H9 (cell line): ENCODE results near the gene DHCR7. TPM values are rescaled to one million over a fixed set of nuclear protein-coding genes. Genes with fewer than 3 reads are reported as not detected.

Source experiments
- DNase-seq: peaks from one replicate; pipeline ENCODE4 v3.0.0-alpha.2; 2017
- H2AFZ ChIP-seq: one replicate; pipeline ENCODE4 v1.6.1; 2013; ENCODE audit warnings: mild to moderate bottlenecking, low read length, control low read depth, moderate library complexity
- H2AK5ac ChIP-seq: 2 replicates; pipeline ENCODE4 v1.6.1; 2013; ENCODE audit warnings: low read length, control low read depth, mixed read lengths; ENCODE audit not compliant: insufficient read length
- H2BK120ac ChIP-seq: one replicate; pipeline ENCODE4 v1.6.1; 2013; ENCODE audit warnings: low read depth, mild to moderate bottlenecking, low read length, control low read depth, inconsistent platforms; ENCODE audit not compliant: poor library complexity, severe bottlenecking
- H2BK12ac ChIP-seq: 2 replicates; pipeline ENCODE4 v1.6.1; 2013; ENCODE audit warnings: low read length, control low read depth, mixed read lengths, low read depth; ENCODE audit not compliant: insufficient read length
- H2BK15ac ChIP-seq: 2 replicates; pipeline ENCODE4 v1.6.1; 2013; ENCODE audit warnings: low read depth, low read length, control low read depth
- H2BK20ac ChIP-seq: one replicate; pipeline ENCODE4 v1.6.1; 2013; ENCODE audit warnings: low read depth, mild to moderate bottlenecking, low read length, control low read depth, inconsistent platforms; ENCODE audit not compliant: poor library complexity, severe bottlenecking
- H2BK5ac ChIP-seq: 2 replicates; pipeline ENCODE4 v1.6.1; 2013; ENCODE audit warnings: low read length, control low read depth, mixed read lengths; ENCODE audit not compliant: insufficient read length
- H3K14ac ChIP-seq: 2 replicates; pipeline ENCODE4 v1.6.1; 2013; ENCODE audit warnings: low read length, control low read depth; ENCODE audit not compliant: insufficient read depth
- H3K18ac ChIP-seq: 2 replicates; pipeline ENCODE4 v1.6.1; 2013; ENCODE audit warnings: low read depth, mild to moderate bottlenecking, mixed read lengths, low read length, control low read depth; ENCODE audit not compliant: insufficient read length
- H3K23ac ChIP-seq: 2 replicates; pipeline ENCODE4 v1.6.1; 2013; ENCODE audit warnings: low read length, control low read depth, mixed read lengths, low read depth; ENCODE audit not compliant: insufficient read length
- H3K23me2 ChIP-seq: 2 replicates; pipeline ENCODE4 v1.6.1; 2013; ENCODE audit warnings: low read depth, mild to moderate bottlenecking, mixed read lengths, low read length, control low read depth; ENCODE audit not compliant: insufficient read length, poor library complexity, severe bottlenecking
- H3K27ac ChIP-seq: 2 replicates; pipeline ENCODE4 v1.5.1; 2013; ENCODE audit warnings: low read length, control low read depth, mixed read lengths, low read depth; ENCODE audit not compliant: insufficient read length
- H3K27me3 ChIP-seq: 2 replicates; pipeline ENCODE4 v1.6.1; 2013; ENCODE audit warnings: low read length, control low read depth, inconsistent platforms; ENCODE audit not compliant: insufficient read depth
- H3K4ac ChIP-seq: 2 replicates; pipeline ENCODE4 v1.6.1; 2013; ENCODE audit warnings: low read depth, mild to moderate bottlenecking, control low read depth, inconsistent platforms, low read length, moderate library complexity
- H3K4me1 ChIP-seq: 2 replicates; pipeline ENCODE4 v1.6.1; 2013; ENCODE audit warnings: low read length, control low read depth, inconsistent platforms; ENCODE audit not compliant: insufficient read depth
- H3K4me2 ChIP-seq: 2 replicates; pipeline ENCODE4 v1.6.1; 2013; ENCODE audit warnings: low read length, control low read depth, mixed read lengths; ENCODE audit not compliant: insufficient read length, insufficient read depth
- H3K56ac ChIP-seq: 2 replicates; pipeline ENCODE4 v1.6.1; 2013; ENCODE audit warnings: low read depth, mild to moderate bottlenecking, mixed read lengths, low read length, control low read depth; ENCODE audit not compliant: insufficient read length
- H3K79me1 ChIP-seq: 2 replicates; pipeline ENCODE4 v1.6.1; 2013; ENCODE audit warnings: low read depth, mild to moderate bottlenecking, moderate library complexity, low read length, control low read depth, inconsistent platforms; ENCODE audit not compliant: insufficient read depth, poor library complexity, severe bottlenecking
- H3K79me2 ChIP-seq: 2 replicates; pipeline ENCODE4 v1.6.1; 2013; ENCODE audit warnings: low read length, control low read depth, inconsistent platforms; ENCODE audit not compliant: insufficient read depth
- H3K9ac ChIP-seq: 2 replicates; pipeline ENCODE4 v1.6.1; 2013; ENCODE audit warnings: low read length, control low read depth, mixed read lengths; ENCODE audit not compliant: insufficient read length; ENCODE audit errors: extremely low read depth
- H3K9me3 ChIP-seq: one replicate; pipeline ENCODE4 v1.6.1; 2013; ENCODE audit warnings: low read depth, low read length, inconsistent platforms; ENCODE audit not compliant: control insufficient read depth
- H3T11ph ChIP-seq: one replicate; pipeline ENCODE4 v1.6.1; 2013; ENCODE audit warnings: mild to moderate bottlenecking, low read length, control low read depth, inconsistent platforms
- H4K20me1 ChIP-seq: one replicate; pipeline ENCODE4 v1.6.1; 2013; ENCODE audit not compliant: control insufficient read depth, insufficient read length, insufficient read depth
- H4K5ac ChIP-seq: 2 replicates; pipeline ENCODE4 v1.6.1; 2013; ENCODE audit warnings: low read depth, mild to moderate bottlenecking, mixed read lengths, low read length, control low read depth; ENCODE audit not compliant: insufficient read length
- H4K8ac ChIP-seq: replicated peaks from 2 replicates; pipeline ENCODE4 v1.6.1; 2013; ENCODE audit warnings: low read length, control low read depth, mixed read lengths, low read depth; ENCODE audit not compliant: insufficient read length
- H4K91ac ChIP-seq: 2 replicates; pipeline ENCODE4 v1.6.1; 2013; ENCODE audit warnings: low read depth, mild to moderate bottlenecking, moderate library complexity, mixed read lengths, low read length, control low read depth; ENCODE audit not compliant: insufficient read length
- H3K27ac Mint-ChIP-seq, 3 experiments: 2 replicates in 2 of 3; 3 replicates in 1 of 3; pipeline ENCODE4 v1.8.0; 2020 to 2021; ENCODE audit warnings: mixed read lengths in 3 of 3, mild to moderate bottlenecking in 1 of 3, moderate library complexity in 1 of 3
- H3K27me3 Mint-ChIP-seq: 2 replicates; pipeline ENCODE4 v1.8.0; 2021; ENCODE audit warnings: low read depth, mild to moderate bottlenecking, moderate library complexity, mixed read lengths
- H3K36me3 Mint-ChIP-seq, 3 experiments: 2 replicates in 2 of 3; 3 replicates in 1 of 3; pipeline ENCODE4 v1.8.0; 2020 to 2021; ENCODE audit warnings: low read depth in 3 of 3, mixed read lengths in 3 of 3; ENCODE audit not compliant: insufficient read depth in 1 of 3
- H3K4me1 Mint-ChIP-seq, 2 experiments: 2 replicates each; pipeline ENCODE4 v1.8.0; 2020; ENCODE audit warnings: mixed read lengths in 2 of 2
- H3K4me3 Mint-ChIP-seq, 2 experiments: 2 replicates in 1 of 2; 3 replicates in 1 of 2; pipeline ENCODE4 v1.8.0; 2020 to 2021; ENCODE audit warnings: mild to moderate bottlenecking in 2 of 2, mixed read lengths in 2 of 2, moderate library complexity in 1 of 2
- H3K9me3 Mint-ChIP-seq, 2 experiments: 2 replicates in 1 of 2; 3 replicates in 1 of 2; pipeline ENCODE4 v1.8.0; 2020; ENCODE audit warnings: mild to moderate bottlenecking in 2 of 2, mixed read lengths in 2 of 2, moderate library complexity in 1 of 2
- CTCF ChIP-seq: fragments of 200-600 bp; sonication (generic); conservative IDR thresholded peaks from 3 replicates; pipeline ENCODE4 v1.8.0; 2021; ENCODE audit warnings: antibody characterized with exemption, mild to moderate bottlenecking
- WGBS: extraction: QIAGEN DNeasy Blood & Tissue Kit; methylation state at CpG from one replicate; pipeline ENCODE4 v1.1.7; 2013; ENCODE audit warnings: missing lambda C conversion rate, low lambda C conversion rate, mixed read lengths; ENCODE audit not compliant: insufficient read length; ENCODE audit errors: extremely low coverage; 5-methylcytosine and 5-hydroxymethylcytosine counted together
- total RNA-seq: library from RNA; stranded (reverse); gene quantifications from 2 replicates; pipeline ENCODE4 v1.2.1, GENCODE V29; 2021

Gene DHCR7
- total RNA-seq, 1 experiment from 2014 or later: 124 TPM

GRCh38 chr11:71436861-71437260 is 11.3 kb downstream of the DHCR7 start:
- H3K23ac ChIP-seq: no peak overlapping the region
- WGBS: no CpG with 5 or more reads among the region's 8 CpGs
- no peak for DNase-seq
- Mint-ChIP-seq H3K9me3 (no peaks in the 10 kb centered on the region), H3K27me3 (no peaks in the 10 kb centered on the region), H3K4me3 (no peak overlapping the region), H3K27ac (no peak overlapping the region), H3K4me1 (no peaks in the 10 kb centered on the region), H3K36me3 (peaks cover 31 to 75% (median 63%) of the 10 kb centered on the region in 3 experiments)
- H3K9ac ChIP-seq: no peak overlapping the region
- H3K79me1 ChIP-seq: no peaks in the 10 kb centered on the region
- H3T11ph ChIP-seq: no peak overlapping the region
- no peak overlapping the region for H4K8ac ChIP-seq
- H2AFZ ChIP-seq: no peak overlapping the region
- no peak overlapping the region for H3K4me2 ChIP-seq
- no peaks in the 10 kb centered on the region for H3K23me2 ChIP-seq
- no peak overlapping the region for H2BK120ac ChIP-seq
- no peaks in the 10 kb centered on the region for H3K27me3 ChIP-seq
- no peak overlapping the region for H2BK20ac ChIP-seq
- no peak overlapping the region for H2BK5ac ChIP-seq
- no peaks in the 10 kb centered on the region for H3K79me2 ChIP-seq
- no peak for TF ChIP-seq CTCF
- no peak overlapping the region for H3K56ac ChIP-seq
- no peak overlapping the region for H3K4ac ChIP-seq
- no peak overlapping the region for H2AK5ac ChIP-seq
- no peaks in the 10 kb centered on the region for H4K20me1 ChIP-seq
- no peak overlapping the region for H3K18ac ChIP-seq
- no peaks in the 10 kb centered on the region for H3K4me1 ChIP-seq
- no peak overlapping the region for H2BK12ac ChIP-seq
- no peak overlapping the region for H3K14ac ChIP-seq
- no peaks in the 10 kb centered on the region for H3K9me3 ChIP-seq
- H3K27ac ChIP-seq: no peak overlapping the region
- H2BK15ac ChIP-seq: no peak overlapping the region
- H4K91ac ChIP-seq: no peak overlapping the region
- no peak overlapping the region for H4K5ac ChIP-seq
